ENCODE measurements around the gene PHACTR3.

GRCh38 chr20:59756241-59756640 is 151.9 kb downstream of the PHACTR3 start:
- TF ChIP-seq CTCF (optimal IDR thresholded peaks at IDR 0.05 in 1 of 3, IDR thresholded peaks at IDR 0.05 in 1 of 3, conservative IDR thresholded peaks at IDR 0.05 in 1 of 3; ENCODE audit: extremely low read depth in 1 of 3, insufficient read depth in 2 of 3, low read length in 3 of 3): no peak
- no peak for TF ChIP-seq EZH2 (IDR thresholded peaks at IDR 0.05; ENCODE audit: low read length)
